ENCODE measurements around the gene BABAM2. TPM values are rescaled to one million over a fixed set of nuclear protein-coding genes. Genes with fewer than 3 reads are reported as not detected.

BABAM2 gene
- total RNA-seq, 1 experiment from 2014 or later: 43.5 TPM

DNA sequence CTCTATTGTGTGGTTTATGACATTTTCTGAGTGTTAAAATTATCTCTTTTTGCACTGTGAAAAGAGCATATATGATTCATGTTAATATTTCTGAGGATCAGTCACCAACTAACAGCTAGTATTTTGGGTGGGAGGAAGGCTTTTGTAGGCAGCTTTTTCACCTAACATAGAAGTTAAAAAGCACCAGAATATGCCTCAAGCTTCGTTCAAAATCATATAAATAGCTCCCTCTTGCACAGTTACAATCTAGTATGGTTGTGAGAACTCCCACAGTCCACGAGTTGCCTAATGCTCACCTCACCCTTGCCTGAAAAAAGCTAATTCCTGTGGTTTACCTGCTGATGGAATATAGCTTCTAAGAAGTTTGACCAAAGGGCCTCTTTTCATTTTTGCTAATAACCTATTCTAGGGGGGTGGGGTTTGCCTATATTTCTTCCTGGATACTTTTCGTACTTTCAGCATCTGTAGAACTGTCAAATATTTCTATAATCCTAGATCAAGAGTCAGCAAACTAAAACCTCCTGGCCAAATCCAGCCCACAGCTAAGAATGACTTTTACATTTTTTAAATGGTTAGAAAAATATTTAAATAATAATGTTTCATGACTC lies 335.0 kb downstream of the BABAM2 start:
- no peaks in the 10 kb centered on the region for H3K9me3 Mint-ChIP-seq (ENCODE audit: low read depth, unreplicated experiment)
- H3K4me1 Mint-ChIP-seq (ENCODE audit: low read depth, unreplicated experiment): no peaks in the 10 kb centered on the region
- H3K27me3 Mint-ChIP-seq (ENCODE audit: unreplicated experiment): no peaks in the 10 kb centered on the region
- H3K4me3 Mint-ChIP-seq (ENCODE audit: low read depth, unreplicated experiment): no peak overlapping the region
- CTCF ChIA-PET: interaction anchor here (1.2 kb wide), 1 partner anchor 125 kb away, joined by 3 read pairs; no protein-coding TSS in a partner anchor
- DNase-seq: no peak
- H3K36me3 Mint-ChIP-seq (ENCODE audit: insufficient read depth, unreplicated experiment): no peaks in the 10 kb centered on the region
- BruUV-seq (replicated peaks): no TSS peak
- intact Hi-C loops (cut with micrococcal nuclease; ENCODE audit: unreplicated experiment): no loop called here
- no peak overlapping the region for H3K27ac Mint-ChIP-seq (ENCODE audit: unreplicated experiment)
- TF ChIP-seq, protein P1, sequence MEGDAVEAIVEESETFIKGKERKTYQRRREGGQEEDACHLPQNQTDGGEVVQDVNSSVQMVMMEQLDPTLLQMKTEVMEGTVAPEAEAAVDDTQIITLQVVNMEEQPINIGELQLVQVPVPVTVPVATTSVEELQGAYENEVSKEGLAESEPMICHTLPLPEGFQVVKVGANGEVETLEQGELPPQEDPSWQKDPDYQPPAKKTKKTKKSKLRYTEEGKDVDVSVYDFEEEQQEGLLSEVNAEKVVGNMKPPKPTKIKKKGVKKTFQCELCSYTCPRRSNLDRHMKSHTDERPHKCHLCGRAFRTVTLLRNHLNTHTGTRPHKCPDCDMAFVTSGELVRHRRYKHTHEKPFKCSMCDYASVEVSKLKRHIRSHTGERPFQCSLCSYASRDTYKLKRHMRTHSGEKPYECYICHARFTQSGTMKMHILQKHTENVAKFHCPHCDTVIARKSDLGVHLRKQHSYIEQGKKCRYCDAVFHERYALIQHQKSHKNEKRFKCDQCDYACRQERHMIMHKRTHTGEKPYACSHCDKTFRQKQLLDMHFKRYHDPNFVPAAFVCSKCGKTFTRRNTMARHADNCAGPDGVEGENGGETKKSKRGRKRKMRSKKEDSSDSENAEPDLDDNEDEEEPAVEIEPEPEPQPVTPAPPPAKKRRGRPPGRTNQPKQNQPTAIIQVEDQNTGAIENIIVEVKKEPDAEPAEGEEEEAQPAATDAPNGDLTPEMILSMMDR (IDR thresholded peaks at IDR 0.05; ENCODE audit: unreplicated experiment): no peak

DNA sequence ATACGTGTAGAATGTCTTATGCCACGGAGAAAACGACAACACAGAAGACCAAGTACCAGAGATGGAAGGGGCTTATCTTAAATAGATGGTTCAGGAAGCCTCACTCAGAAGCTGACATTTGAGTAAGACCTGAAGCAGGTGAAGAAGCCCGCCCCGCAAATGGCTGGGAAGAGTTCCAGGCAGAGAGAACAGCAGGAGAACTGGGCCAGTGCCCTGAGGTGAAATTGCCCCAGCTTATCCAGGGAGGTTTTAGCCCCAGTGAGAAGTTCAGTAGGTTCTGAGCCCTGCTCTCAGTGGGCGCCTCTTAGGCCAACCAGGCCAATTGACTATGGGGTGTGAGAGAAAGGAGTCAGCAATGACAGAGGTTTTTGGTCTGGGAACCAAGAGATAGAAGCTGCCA lies 336.0 kb downstream of the BABAM2 start:
- Mint-ChIP-seq H3K36me3 (ENCODE audit: insufficient read depth, unreplicated experiment) (no peaks in the 10 kb centered on the region), H3K9me3 (ENCODE audit: low read depth, unreplicated experiment) (no peaks in the 10 kb centered on the region), H3K27ac (ENCODE audit: unreplicated experiment) (no peak overlapping the region), H3K27me3 (ENCODE audit: unreplicated experiment) (no peaks in the 10 kb centered on the region), H3K4me3 (ENCODE audit: low read depth, unreplicated experiment) (no peak overlapping the region), H3K4me1 (ENCODE audit: low read depth, unreplicated experiment) (no peaks in the 10 kb centered on the region)
- TF ChIP-seq, protein P1 (IDR thresholded peaks at IDR 0.05; ENCODE audit: unreplicated experiment): no peak
- CTCF ChIA-PET: no interaction called here
- intact Hi-C loops (cut with micrococcal nuclease; ENCODE audit: unreplicated experiment): no loop called here
- DNase-seq: no peak
- no TSS peak for BruUV-seq (replicated peaks)

GRCh38 chr2:28227498-28227897 lies 337.0 kb downstream of the BABAM2 start:
- no peak for DNase-seq
- TF ChIP-seq, protein P1 (IDR thresholded peaks at IDR 0.05; ENCODE audit: unreplicated experiment): no peak
- H3K4me3 Mint-ChIP-seq (ENCODE audit: low read depth, unreplicated experiment): no peak overlapping the region
- intact Hi-C loops (cut with micrococcal nuclease; ENCODE audit: unreplicated experiment): no loop called here
- H3K27me3 Mint-ChIP-seq (ENCODE audit: unreplicated experiment): no peaks in the 10 kb centered on the region
- H3K4me1 Mint-ChIP-seq (ENCODE audit: low read depth, unreplicated experiment): peaks cover 8% of the 10 kb centered on the region
- no peak overlapping the region for H3K27ac Mint-ChIP-seq (ENCODE audit: unreplicated experiment)
- no peaks in the 10 kb centered on the region for H3K9me3 Mint-ChIP-seq (ENCODE audit: low read depth, unreplicated experiment)
- CTCF ChIA-PET: no interaction called here
- H3K36me3 Mint-ChIP-seq (ENCODE audit: insufficient read depth, unreplicated experiment): no peaks in the 10 kb centered on the region
- no TSS peak for BruUV-seq (replicated peaks)

- no peaks in the 10 kb centered on the region for H3K27me3 Mint-ChIP-seq (ENCODE audit: unreplicated experiment)
- H3K4me1 Mint-ChIP-seq (ENCODE audit: low read depth, unreplicated experiment): peaks cover 19% of the 10 kb centered on the region
- BruUV-seq (replicated peaks): no TSS peak
- CTCF ChIA-PET: no interaction called here
- H3K36me3 Mint-ChIP-seq (ENCODE audit: insufficient read depth, unreplicated experiment): peaks cover 7% of the 10 kb centered on the region
- H3K4me3 Mint-ChIP-seq (ENCODE audit: low read depth, unreplicated experiment): no peak overlapping the region
- TF ChIP-seq, protein P1 (IDR thresholded peaks at IDR 0.05; ENCODE audit: unreplicated experiment): no peak
- H3K9me3 Mint-ChIP-seq (ENCODE audit: low read depth, unreplicated experiment): no peaks in the 10 kb centered on the region
- intact Hi-C loops (cut with micrococcal nuclease; ENCODE audit: unreplicated experiment): no loop called here
- no peak for DNase-seq
- no peak overlapping the region for H3K27ac Mint-ChIP-seq (ENCODE audit: unreplicated experiment)
Measured at GRCh38 chr2:28228434-28228995, 338.0 kb downstream of the BABAM2 start.
